HEK293 (cell line): ENCODE measurements around the gene JAZF1.

Experiments
- CTCF ChIA-PET: fragments of 350-600 bp; formaldehyde crosslinking; extraction: SDS; loops from one replicate; lab custom pipeline; 2021; ENCODE audit warnings: antibody characterized with exemption; lab: Yijun Ruan, JAX
- POLR2A ChIA-PET: fragments of 300-600 bp; formaldehyde crosslinking; extraction: SDS; loops from one replicate; lab custom pipeline; 2020; ENCODE audit warnings: antibody characterized with exemption, inconsistent platforms; lab: Yijun Ruan, JAX
- H3K27ac ChIP-seq: fragments of 200-500 bp; sonication (Bioruptor generic); 2 replicates; pipeline ENCODE4 v1.5.1; 2014; ENCODE audit warnings: low read depth, low read length, control low read depth, inconsistent platforms; ENCODE audit errors: extremely low read depth
- H3K36me3 ChIP-seq, 2 experiments: fragments of 200-500 bp in 1 of 2; sonication (Bioruptor generic) in 1 of 2; 1 replicate in 1 of 2; 2 replicates in 1 of 2; pipeline ENCODE4 v1.5.1; 2014 to 2017; ENCODE audit warnings: inconsistent platforms in 2 of 2, low read length in 2 of 2; ENCODE audit not compliant: control insufficient read depth in 2 of 2, insufficient read depth in 1 of 2
- H3K4me1 ChIP-seq: fragments of 200-500 bp; sonication (Bioruptor generic); 2 replicates; pipeline ENCODE4 v1.5.1; 2014; ENCODE audit warnings: mild to moderate bottlenecking, low read length, inconsistent platforms; ENCODE audit not compliant: control insufficient read depth, insufficient read depth
- H3K4me3 ChIP-seq: 2 replicates; pipeline ENCODE4 v1.5.1; 2011; ENCODE audit warnings: low read depth, mild to moderate bottlenecking, control low read depth, low read length, moderate library complexity
- H3K9me3 ChIP-seq: fragments of 200-500 bp; sonication (Bioruptor generic); 2 replicates; pipeline ENCODE4 v1.5.1; 2014; ENCODE audit warnings: low read depth, low read length, inconsistent platforms; ENCODE audit not compliant: control insufficient read depth, insufficient read depth
- HOXA7 ChIP-seq: sonication (generic); formaldehyde crosslinking; IDR thresholded peaks from 2 replicates; pipeline ENCODE4 v1.8.1; 2022; ENCODE audit warnings: missing genetic modification reagents, borderline replicate concordance
- HOXC10 ChIP-seq: sonication (generic); formaldehyde crosslinking; IDR thresholded peaks from 2 replicates; pipeline ENCODE4 v1.8.1; 2023; ENCODE audit warnings: mild to moderate bottlenecking, missing genetic modification reagents
- HOXD13 ChIP-seq: sonication (generic); formaldehyde crosslinking; IDR thresholded peaks from 2 replicates; pipeline ENCODE4 v1.8.0; 2022; ENCODE audit warnings: missing genetic modification reagents, borderline replicate concordance
- IKZF3 ChIP-seq: fragments of 450-650 bp; IDR thresholded peaks from 2 replicates; pipeline ENCODE4 v1.5.0; 2018; ENCODE audit warnings: missing biosample characterization, mild to moderate bottlenecking, missing genetic modification characterization, moderate library complexity
- MEIS1 ChIP-seq: sonication (generic); formaldehyde crosslinking; IDR thresholded peaks from 2 replicates; pipeline ENCODE4 v1.8.1; 2022; ENCODE audit warnings: missing genetic modification reagents, mild to moderate bottlenecking, borderline replicate concordance
- MYNN ChIP-seq: fragments of 450-650 bp; formaldehyde crosslinking; IDR thresholded peaks from 2 replicates; pipeline ENCODE4 v1.5.1; 2016; ENCODE audit warnings: missing biosample characterization, missing genetic modification characterization, borderline replicate concordance
- ZBTB1 ChIP-seq: fragments of 450-650 bp; formaldehyde crosslinking; IDR thresholded peaks from 2 replicates; pipeline ENCODE4 v1.5.1; 2016; ENCODE audit warnings: missing biosample characterization, missing genetic modification characterization
- ZBTB21 ChIP-seq: fragments of 450-650 bp; formaldehyde crosslinking; IDR thresholded peaks from 2 replicates; pipeline ENCODE4 v1.5.1; 2017; ENCODE audit warnings: missing biosample characterization, missing genetic modification characterization
- ZEB2 ChIP-seq: fragments of 450-650 bp; formaldehyde crosslinking; IDR thresholded peaks from 2 replicates; pipeline ENCODE4 v1.5.1; 2016; ENCODE audit warnings: missing biosample characterization, missing genetic modification characterization
- ZNF133 ChIP-seq: fragments of 450-650 bp; formaldehyde crosslinking; IDR thresholded peaks from 2 replicates; pipeline ENCODE4 v1.5.1; 2016; ENCODE audit warnings: missing biosample characterization, missing genetic modification characterization
- ZNF157 ChIP-seq: fragments of 450-650 bp; formaldehyde crosslinking; IDR thresholded peaks from 2 replicates; pipeline ENCODE4 v1.5.1; 2016; ENCODE audit warnings: missing biosample characterization, missing genetic modification characterization
- ZNF174 ChIP-seq: fragments of 450-650 bp; formaldehyde crosslinking; IDR thresholded peaks from 2 replicates; pipeline ENCODE4 v1.5.0; 2017; ENCODE audit warnings: missing biosample characterization, mild to moderate bottlenecking, missing genetic modification characterization
- ZNF175 ChIP-seq: fragments of 450-650 bp; formaldehyde crosslinking; IDR thresholded peaks from 2 replicates; pipeline ENCODE4 v1.5.1; 2016; ENCODE audit warnings: missing biosample characterization, missing genetic modification characterization
- ZNF2 ChIP-seq: fragments of 450-650 bp; formaldehyde crosslinking; IDR thresholded peaks from 2 replicates; pipeline ENCODE4 v1.5.1; 2016; ENCODE audit warnings: missing biosample characterization, missing genetic modification characterization
- ZNF221 ChIP-seq: fragments of 450-650 bp; formaldehyde crosslinking; IDR thresholded peaks from 2 replicates; pipeline ENCODE4 v1.5.1; 2017; ENCODE audit warnings: missing biosample characterization, missing genetic modification characterization, borderline replicate concordance
- ZNF223 ChIP-seq: fragments of 450-650 bp; formaldehyde crosslinking; IDR thresholded peaks from 2 replicates; pipeline ENCODE4 v1.5.1; 2016; ENCODE audit warnings: missing biosample characterization, missing genetic modification characterization
- ZNF24 ChIP-seq: fragments of 450-650 bp; formaldehyde crosslinking; IDR thresholded peaks from 2 replicates; pipeline ENCODE4 v1.5.1; 2016; ENCODE audit warnings: missing biosample characterization, missing genetic modification characterization
- ZNF354C ChIP-seq: fragments of 450-650 bp; formaldehyde crosslinking; IDR thresholded peaks from 2 replicates; pipeline ENCODE4 v1.5.1; 2016; ENCODE audit warnings: missing biosample characterization, missing genetic modification characterization, low read depth, borderline replicate concordance
- ZNF362 ChIP-seq: fragments of 450-650 bp; formaldehyde crosslinking; IDR thresholded peaks from 2 replicates; pipeline ENCODE4 v1.5.1; 2016; ENCODE audit warnings: missing biosample characterization, missing genetic modification characterization
- ZNF433 ChIP-seq: fragments of 450-650 bp; formaldehyde crosslinking; IDR thresholded peaks from 2 replicates; pipeline ENCODE4 v1.5.1; 2016; ENCODE audit warnings: missing biosample characterization, missing genetic modification characterization, low read depth
- ZNF48 ChIP-seq: fragments of 450-650 bp; formaldehyde crosslinking; IDR thresholded peaks from 2 replicates; pipeline ENCODE4 v1.5.1; 2016; ENCODE audit warnings: missing biosample characterization, missing genetic modification characterization
- ZNF623 ChIP-seq: fragments of 450-650 bp; formaldehyde crosslinking; IDR thresholded peaks from 2 replicates; pipeline ENCODE4 v1.5.1; 2016; ENCODE audit warnings: missing biosample characterization, missing genetic modification characterization
- ZNF660 ChIP-seq: fragments of 450-650 bp; IDR thresholded peaks from 2 replicates; pipeline ENCODE4 v1.5.1; 2018; ENCODE audit warnings: missing biosample characterization, mild to moderate bottlenecking, missing genetic modification characterization
- ZNF707 ChIP-seq: fragments of 450-650 bp; formaldehyde crosslinking; IDR thresholded peaks from 2 replicates; pipeline ENCODE4 v1.5.1; 2016; ENCODE audit warnings: missing biosample characterization, missing genetic modification characterization
- ZNF830 ChIP-seq: fragments of 450-650 bp; IDR thresholded peaks from 2 replicates; pipeline ENCODE4 v1.5.0; 2018; ENCODE audit warnings: missing biosample characterization, missing genetic modification characterization, low read depth, mild to moderate bottlenecking, moderate library complexity
- ZSCAN16 ChIP-seq: fragments of 450-650 bp; formaldehyde crosslinking; IDR thresholded peaks from 2 replicates; pipeline ENCODE4 v1.5.1; 2016; ENCODE audit warnings: missing biosample characterization, missing genetic modification characterization
- ZSCAN23 ChIP-seq: fragments of 450-650 bp; formaldehyde crosslinking; IDR thresholded peaks from 2 replicates; pipeline ENCODE4 v1.5.1; 2016; ENCODE audit warnings: missing biosample characterization, missing genetic modification characterization

JAZF1 gene

GRCh38 chr7:27802999-27803398, 377.6 kb downstream of the JAZF1 start:
- no peak overlapping the region for H3K27ac ChIP-seq
- H3K4me1 ChIP-seq = no peaks in the 10 kb centered on the region
- CTCF ChIA-PET = interaction anchor here (0.6 to 1.4 kb wide), 3 partner anchors 28 to 604 kb away, joined by 3 to 4 read pairs (median 4); no protein-coding TSS in a partner anchor
- no peaks in the 10 kb centered on the region for H3K9me3 ChIP-seq
- no peak overlapping the region for H3K4me3 ChIP-seq
- TF ChIP-seq IKZF3 (tag by site-specific recombination) (no peak), ZNF133 (tag by site-specific recombination) (no peak), MYNN (tag by site-specific recombination) (no peak), ZNF623 (tag by site-specific recombination) (no peak), MEIS1 (CRISPR knock-in tag) (no peak), ZNF175 (tag by site-specific recombination) (no peak), HOXD13 (CRISPR knock-in tag) (no peak), ZSCAN16 (tag by site-specific recombination) (no peak), ZNF157 (no peak), ZNF830 (tag by site-specific recombination) (no peak), HOXA7 (CRISPR knock-in tag) (no peak), ZSCAN23 (tag by site-specific recombination) (no peak)
- peaks cover 3 to 7% of the 10 kb centered on the region in 2 experiments; a peak in 2 of 3 replicates for H3K36me3 ChIP-seq
- POLR2A ChIA-PET = no interaction called here

DNA sequence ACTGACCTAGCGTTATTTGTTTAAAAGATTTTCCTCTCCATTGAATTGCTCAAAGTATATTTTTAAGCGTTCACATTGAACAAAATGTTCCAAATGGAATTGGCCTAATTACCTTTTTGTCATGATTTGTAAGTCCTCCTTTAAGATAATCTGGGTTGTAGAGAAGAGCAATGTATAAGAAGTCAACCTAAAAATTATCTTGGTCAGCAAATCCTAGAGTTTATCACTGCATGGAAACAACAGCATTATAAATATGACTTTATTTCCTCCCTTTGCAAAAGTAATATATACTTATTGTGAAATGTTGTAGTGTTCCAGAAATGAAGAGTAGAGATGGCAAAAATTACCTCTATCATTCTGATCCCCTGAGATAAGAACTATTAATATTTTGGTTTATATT, 381.4 kb downstream of the JAZF1 start:
- H3K27ac ChIP-seq = no peak overlapping the region
- POLR2A ChIA-PET = no interaction called here
- H3K36me3 ChIP-seq = peaks cover 19 to 23% of the 10 kb centered on the region in 2 experiments
- H3K9me3 ChIP-seq = no peaks in the 10 kb centered on the region
- CTCF ChIA-PET = interaction anchor here (0.9 kb wide), 1 partner anchor 9 kb away, joined by 3 read pairs; no protein-coding TSS in a partner anchor
- H3K4me1 ChIP-seq = no peaks in the 10 kb centered on the region
- H3K4me3 ChIP-seq = no peak overlapping the region
- TF ChIP-seq ZNF24 (no peak), ZNF354C (no peak), ZEB2 (tag by site-specific recombination) (no peak), ZNF174 (tag by site-specific recombination) (no peak), ZNF707 (tag by site-specific recombination) (no peak), ZBTB21 (tag by site-specific recombination) (no peak), ZNF48 (tag by site-specific recombination) (no peak), ZNF362 (no peak), ZNF433 (tag by site-specific recombination) (no peak), ZNF660 (tag by site-specific recombination) (no peak), HOXC10 (no peak), ZNF221 (no peak), IKZF3 (tag by site-specific recombination) (no peak), ZNF2 (tag by site-specific recombination) (no peak), ZNF223 (tag by site-specific recombination) (no peak), ZSCAN23 (tag by site-specific recombination) (no peak), ZBTB1 (tag by site-specific recombination) (no peak)
